NOMO-1 treated with DMSO at 0.1 percent for 48 hours (cell line): ENCODE results near the gene SMC1A.

Experiments
- DNase-seq: peaks from one replicate; lab custom pipeline; 2025; ENCODE audit not compliant: unreplicated experiment; lab: John Stamatoyannopoulos, UW

The SMC1A gene

DNA sequence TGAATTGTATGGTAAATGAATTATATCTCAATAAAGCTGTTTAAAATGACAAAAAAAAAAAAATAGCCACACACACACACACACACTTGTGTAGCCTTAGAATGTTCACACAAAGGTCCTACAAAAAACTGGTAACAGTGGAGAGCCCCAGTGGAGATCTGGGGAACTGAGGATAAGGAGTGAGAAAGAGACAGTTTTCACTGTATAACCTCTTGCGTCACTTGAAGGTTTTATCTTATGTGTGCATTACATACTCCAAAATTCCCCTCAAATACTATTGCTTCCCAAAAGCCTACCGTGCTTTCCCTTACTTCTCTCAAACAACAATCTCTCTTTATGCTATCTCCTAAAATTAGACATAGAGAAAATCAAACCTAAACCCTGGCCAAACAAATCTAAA lies 67.8 kb downstream of the SMC1A start:
- DNase-seq = no peak

DNA sequence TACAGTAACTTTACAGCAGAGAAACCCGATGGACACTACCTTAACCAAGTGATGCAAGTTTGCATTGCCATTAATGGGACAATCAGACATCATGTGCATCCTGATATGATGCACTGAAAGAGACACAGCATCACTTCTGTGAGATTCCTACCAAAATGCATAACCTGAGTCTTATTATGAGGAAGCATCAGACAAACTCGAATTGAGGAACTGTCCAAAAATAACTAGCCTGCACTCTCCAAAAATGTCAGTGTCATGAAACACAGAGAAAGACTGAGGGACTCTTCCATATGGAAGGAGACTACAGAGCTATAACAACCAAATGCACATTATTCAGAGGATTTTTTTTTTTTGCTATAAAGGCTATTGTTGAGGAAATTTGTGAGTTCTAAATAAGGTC lies 74.5 kb downstream of the SMC1A start:
- DNase-seq = peak; percentile 16

DNA sequence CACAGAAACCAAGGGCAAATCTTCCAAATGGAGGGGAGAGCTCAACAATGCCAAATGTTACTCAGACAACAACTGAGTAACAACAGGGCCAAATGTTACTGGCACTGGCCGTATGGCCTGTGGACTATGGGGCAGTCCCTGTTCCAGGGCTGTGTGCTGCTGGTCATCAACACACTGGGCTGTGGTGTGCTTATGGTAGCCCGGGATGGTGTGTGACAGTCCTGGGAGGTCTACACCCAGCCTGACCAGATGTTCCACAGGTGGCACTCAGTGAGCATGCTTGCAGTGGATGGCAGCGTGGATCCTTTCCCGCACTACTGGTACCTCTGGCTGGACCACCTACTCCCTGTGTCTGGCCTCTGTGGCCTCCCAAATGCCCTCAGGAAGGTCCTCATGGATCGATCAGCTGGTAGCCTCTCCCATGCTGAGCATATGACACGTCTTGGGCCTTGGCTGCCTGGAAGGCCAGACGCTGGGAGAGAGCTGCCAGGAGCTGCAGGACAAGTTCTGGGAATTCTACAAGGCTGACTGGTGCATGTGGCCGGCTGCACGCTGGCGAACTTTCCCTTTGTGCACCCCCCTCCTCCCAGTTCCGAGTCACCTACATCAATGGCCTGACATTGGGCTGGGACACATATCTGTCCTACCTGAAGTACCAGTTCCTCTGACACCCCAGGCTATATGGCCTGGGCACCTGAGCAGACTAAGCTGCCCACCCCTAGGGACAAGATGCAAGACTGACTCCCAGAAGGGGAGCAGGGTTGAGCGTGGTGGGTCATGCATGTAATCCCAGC lies 81.4 kb downstream of the SMC1A start:
- no peak for DNase-seq

DNA sequence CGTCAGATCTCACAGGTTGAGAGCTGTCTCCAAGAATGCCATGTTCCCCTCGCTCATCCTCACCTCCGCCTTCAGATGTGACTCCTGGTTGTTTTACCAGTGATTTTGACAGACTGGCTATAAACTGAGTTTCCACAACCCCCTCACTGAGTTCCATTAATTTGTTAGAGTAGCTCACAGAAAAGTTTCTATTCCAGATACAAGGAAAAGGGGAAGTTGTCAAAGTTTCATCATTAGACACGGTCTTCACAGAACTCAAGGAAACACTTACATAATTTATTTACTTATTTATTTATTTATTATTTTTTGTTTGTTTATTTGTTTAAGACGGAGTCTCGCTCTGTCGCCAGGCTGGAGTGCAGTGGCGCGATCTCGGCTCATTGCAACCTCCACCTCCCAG lies 85.4 kb downstream of the SMC1A start:
- DNase-seq = peak; percentile 40

DNA sequence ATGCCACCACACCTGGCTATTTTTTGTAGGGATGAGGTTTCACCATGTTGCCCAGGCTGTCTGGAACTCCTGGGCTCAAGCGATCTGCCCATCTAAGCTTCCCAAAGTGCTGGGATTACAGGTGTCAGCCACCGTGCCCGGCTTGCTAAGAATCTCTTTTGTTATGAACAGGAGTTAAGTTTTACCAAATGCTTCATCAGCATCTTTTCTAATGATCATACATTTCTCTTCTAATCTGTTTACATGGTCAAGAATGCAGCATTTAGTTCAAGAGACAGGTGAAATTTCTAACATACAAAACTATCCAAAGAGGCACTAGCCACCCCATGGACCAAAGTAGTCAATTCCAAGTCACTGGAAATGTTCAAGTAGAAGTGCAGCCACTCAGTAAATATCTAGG lies 88.6 kb downstream of the SMC1A start:
- DNase-seq = no peak

DNA sequence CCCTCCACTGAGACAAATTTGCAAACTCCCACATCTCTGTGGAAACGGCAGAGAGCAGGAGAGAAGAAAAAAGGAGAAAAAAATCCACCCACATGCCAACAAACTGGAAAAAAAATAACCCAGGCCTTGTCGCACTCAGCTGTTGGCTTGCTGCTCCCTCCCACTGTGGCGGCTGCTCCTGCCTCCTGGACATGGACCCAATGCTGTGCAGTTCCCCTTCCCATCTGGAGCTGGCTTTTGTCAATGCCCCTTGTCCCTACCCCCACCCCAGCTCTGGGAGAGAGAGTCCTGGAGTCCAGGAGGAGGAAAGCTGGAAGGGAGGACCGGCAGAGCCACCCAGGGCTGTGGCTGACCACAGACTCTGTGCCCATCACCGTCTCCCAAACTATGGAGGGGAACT lies 90.2 kb downstream of the SMC1A start:
- DNase-seq = no peak

DNA sequence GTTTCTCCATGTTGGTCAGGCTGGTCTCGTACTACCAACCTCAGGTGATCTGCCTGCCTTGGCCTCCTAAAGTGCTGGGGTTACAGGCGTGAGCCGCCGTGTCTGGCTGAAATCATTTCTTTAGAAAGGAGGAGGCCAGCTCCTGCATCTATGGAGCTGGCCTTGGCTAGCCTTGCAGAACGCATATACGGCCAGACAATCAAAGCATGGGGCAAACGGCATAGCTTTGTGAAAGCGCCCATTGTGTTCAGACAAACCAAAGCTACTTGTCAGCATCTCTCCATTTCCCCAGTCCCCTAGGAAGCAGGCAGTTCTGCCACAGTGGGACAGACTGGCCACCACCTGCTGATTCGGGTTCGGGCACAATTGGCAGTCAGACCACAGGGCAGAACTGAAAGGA lies 92.1 kb downstream of the SMC1A start:
- no peak for DNase-seq

DNA sequence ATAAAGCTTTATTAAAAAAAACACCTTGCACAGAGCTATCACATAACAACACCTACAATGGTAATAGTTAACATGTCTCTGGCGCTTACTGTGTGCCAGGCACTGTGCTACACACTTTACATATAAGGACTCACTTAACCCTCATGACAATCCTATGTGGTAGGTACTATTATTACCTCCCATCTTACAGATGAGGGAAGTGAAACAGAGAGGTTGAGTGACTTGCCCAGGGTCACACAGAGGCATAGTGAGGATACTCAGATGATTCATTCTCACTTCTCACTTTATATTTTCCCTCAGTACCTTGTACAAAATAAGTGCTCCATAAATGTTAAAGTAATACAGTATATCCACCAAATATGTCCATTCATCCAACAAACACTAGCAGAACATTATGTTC lies 97.7 kb downstream of the SMC1A start:
- no peak for DNase-seq
